Esophagus squamous epithelium (tissue), 5 donors: ENCODE results near the gene SERPINA1. TPM values are rescaled to one million over a fixed set of nuclear protein-coding genes. Genes with fewer than 3 reads are reported as not detected.

Experiments used
- DNase-seq: peaks from one replicate; lab custom pipeline; 2025; lab: John Stamatoyannopoulos, UW
- H3K27ac ChIP-seq, 4 donors: fragments of 200-600 bp; sonication (generic); one replicate each; pipeline ENCODE4 v1.5.1; 2016 to 2019; ENCODE audit warnings: mild to moderate bottlenecking in 1 of 4
- H3K27me3 ChIP-seq, 4 donors: fragments of 200-600 bp; sonication (generic); 1 replicate in 3 of 4; 2 replicates in 1 of 4; pipeline versions ENCODE4 v1.5.1 to v1.6.0; 2017 to 2021; ENCODE audit warnings: antibody characterized with exemption in 1 of 4
- H3K36me3 ChIP-seq, 3 donors: fragments of 200-600 bp; sonication (generic); one replicate each; pipeline ENCODE4 v1.5.1; 2016 to 2019
- H3K4me1 ChIP-seq, 3 donors: fragments of 200-600 bp; sonication (generic); one replicate each; pipeline ENCODE4 v1.5.1; 2017 to 2019
- H3K4me3 ChIP-seq, 4 donors: fragments of 200-600 bp; sonication (generic); 1 replicate in 3 of 4; 2 replicates in 1 of 4; pipeline ENCODE4 v1.5.1; 2016 to 2019; ENCODE audit warnings: mild to moderate bottlenecking in 2 of 4, moderate library complexity in 1 of 4
- H3K9me3 ChIP-seq, 3 donors: fragments of 200-600 bp; sonication (generic); one replicate each; pipeline ENCODE4 v1.5.1; 2016 to 2019
- POLR2A ChIP-seq, 4 donors: fragments of 450-650 bp; IDR thresholded peaks; one replicate each; pipeline ENCODE4 v1.6.1; 2017; ENCODE audit warnings: antibody characterized with exemption in 4 of 4, mild to moderate bottlenecking in 4 of 4, moderate library complexity in 3 of 4
- WGBS, 2 donors: methylation state at CpG; one replicate each; pipeline ENCODE4 v1.1.5; 2018; 5-methylcytosine and 5-hydroxymethylcytosine counted together
- intact Hi-C: fragments of 100-400 bp; cut with DNase I; formaldehyde crosslinking; loops from one replicate; pipeline ENCODE4 v1.15.0; 2022
- total RNA-seq, 4 donors: library from RNA; depleted of rRNA; stranded (reverse); fragments of >200 nt; gene quantifications; one replicate each; pipeline ENCODE4 v1.1.0, GENCODE V29; 2016
- TF ChIP-seq, protein P1 (sequence below), 6 experiments: fragments of 450-650 bp in 4 of 6; fragments of 200-600 bp in 2 of 6; sonication (generic) in 2 of 6; IDR thresholded peaks; one replicate each; pipeline ENCODE4 v1.5.1; 2016 to 2019; ENCODE audit warnings: antibody characterized with exemption in 6 of 6, mild to moderate bottlenecking in 4 of 6, moderate library complexity in 4 of 6
- donor health status: DM: yes; HTN: yes; CAD: no.

The SERPINA1 gene
- total RNA-seq, 4 donors from 2014 or later, result 1.7 to 16.4 (median 5.8) TPM

DNA sequence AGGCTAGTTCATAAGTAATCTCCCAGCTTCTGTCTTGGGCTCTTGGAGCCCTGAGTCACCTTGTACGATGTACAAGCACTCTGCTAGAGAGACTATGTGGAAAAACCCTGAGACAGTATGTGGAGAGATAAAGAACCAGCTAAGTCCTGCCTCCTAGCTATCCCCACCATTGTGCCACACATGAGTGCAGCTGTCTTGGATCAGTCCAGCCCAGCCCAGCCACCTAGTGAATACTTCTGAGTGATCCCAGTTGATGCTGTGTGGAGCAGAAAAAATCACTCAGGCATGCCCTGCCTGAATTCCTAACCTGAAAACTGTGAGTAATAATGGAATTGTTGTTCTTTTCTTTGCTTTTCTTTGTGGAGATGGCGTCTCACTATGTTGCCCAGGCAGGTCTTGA is 60.2 kb downstream of the SERPINA1 start:
- TF ChIP-seq, protein P1, sequence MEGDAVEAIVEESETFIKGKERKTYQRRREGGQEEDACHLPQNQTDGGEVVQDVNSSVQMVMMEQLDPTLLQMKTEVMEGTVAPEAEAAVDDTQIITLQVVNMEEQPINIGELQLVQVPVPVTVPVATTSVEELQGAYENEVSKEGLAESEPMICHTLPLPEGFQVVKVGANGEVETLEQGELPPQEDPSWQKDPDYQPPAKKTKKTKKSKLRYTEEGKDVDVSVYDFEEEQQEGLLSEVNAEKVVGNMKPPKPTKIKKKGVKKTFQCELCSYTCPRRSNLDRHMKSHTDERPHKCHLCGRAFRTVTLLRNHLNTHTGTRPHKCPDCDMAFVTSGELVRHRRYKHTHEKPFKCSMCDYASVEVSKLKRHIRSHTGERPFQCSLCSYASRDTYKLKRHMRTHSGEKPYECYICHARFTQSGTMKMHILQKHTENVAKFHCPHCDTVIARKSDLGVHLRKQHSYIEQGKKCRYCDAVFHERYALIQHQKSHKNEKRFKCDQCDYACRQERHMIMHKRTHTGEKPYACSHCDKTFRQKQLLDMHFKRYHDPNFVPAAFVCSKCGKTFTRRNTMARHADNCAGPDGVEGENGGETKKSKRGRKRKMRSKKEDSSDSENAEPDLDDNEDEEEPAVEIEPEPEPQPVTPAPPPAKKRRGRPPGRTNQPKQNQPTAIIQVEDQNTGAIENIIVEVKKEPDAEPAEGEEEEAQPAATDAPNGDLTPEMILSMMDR (IDR thresholded peaks at IDR 0.05), result no peak
- TF ChIP-seq POLR2A (IDR thresholded peaks at IDR 0.05), result no peak
- intact Hi-C loops, result no loop called here

More for the DNA sequence above, 60.2 kb downstream of the SERPINA1 start:
- H3K27me3 ChIP-seq, result peaks cover 0 to 7% (median 0%) of the 10 kb centered on the region in 4 donors
- DNase-seq, result no peak
- no peak overlapping the region for H3K27ac ChIP-seq
- 54 to 55% methylated on average over 2 of the region's 2 CpGs for WGBS, 2 donors
- no peaks in the 10 kb centered on the region for H3K4me1 ChIP-seq
- no peaks in the 10 kb centered on the region for H3K36me3 ChIP-seq
- H3K4me3 ChIP-seq, result no peak overlapping the region
- no peaks in the 10 kb centered on the region for H3K9me3 ChIP-seq

Other genes starting within 250 kb of the SERPINA1 start
- 1 to 10 TPM in 1 of 4 donors, under 1 TPM in 3; 0.08 to 1.7 (median 0.48) TPM for gene PPP4R4, start 214.3 kb downstream of the SERPINA1 start, total RNA-seq
- not detected for gene SERPINA10, start 95.3 kb downstream of the SERPINA1 start, total RNA-seq
- not detected for gene SERPINA6, start 65.3 kb downstream of the SERPINA1 start, total RNA-seq
- not detected for gene SERPINA2, start 21.9 kb downstream of the SERPINA1 start, total RNA-seq
- gene SERPINA11, start 64.2 kb upstream of the SERPINA1 start, total RNA-seq, result not detected
- gene SERPINA9, start 87.6 kb upstream of the SERPINA1 start, total RNA-seq, result not detected
- not detected for gene SERPINA12, start 120.9 kb upstream of the SERPINA1 start, total RNA-seq
- gene SERPINA4, start 172.8 kb upstream of the SERPINA1 start, total RNA-seq, result not detected
- gene SERPINA5, start 192.8 kb upstream of the SERPINA1 start, total RNA-seq, result under 1 TPM in 3 of 4 donors, not detected in 1; 0.12 to 0.38 (median 0.35) TPM
- gene SERPINA3, start 223.8 kb upstream of the SERPINA1 start, total RNA-seq, result 100 to 1,000 TPM in 1 of 4 donors, 10 to 100 TPM in 2, 1 to 10 TPM in 1; 3.3 to 223 (median 54.8) TPM